Panc1 (cell line): ENCODE data around the gene GPATCH2L. TPM values are rescaled to one million over a fixed set of nuclear protein-coding genes. Genes with fewer than 3 reads are reported as not detected.

Source experiments
- ATAC-seq: fragments of 200-7000 bp; cut with Tn5 transposase; 2 replicates; pipeline ENCODE4 v1.9.1; 2020; ENCODE audit warnings: mild to moderate bottlenecking, moderate library complexity
- BruUV-seq: library from RNA; stranded (reverse); fragments of 400-500 nt; replicated peaks from 2 replicates; lab custom pipeline; 2021; lab: Mats Ljungman, UMichigan
- CTCF ChIA-PET: fragments of 300-600 bp; sonication (Branson Sonifier 250); formaldehyde crosslinking; loops from one replicate; lab custom pipeline; 2022; ENCODE audit warnings: antibody characterized with exemption; lab: Charles Lee
- POLR2A ChIA-PET: fragments of 300-600 bp; sonication (Branson Sonifier 250); formaldehyde crosslinking; loops from one replicate; lab custom pipeline; 2022; ENCODE audit warnings: antibody characterized with exemption; lab: Charles Lee
- DNase-seq: peaks from one replicate; pipeline ENCODE4 v3.0.0-alpha.2; 2010; ENCODE audit warnings: low read depth, low spot score
- H3K27ac ChIP-seq: 2 replicates; pipeline ENCODE4 v1.5.1; 2011; ENCODE audit warnings: mild to moderate bottlenecking, low read length, inconsistent platforms
- H3K27me3 ChIP-seq: fragments of 200-500 bp; sonication (Bioruptor generic); 2 replicates; pipeline ENCODE4 v1.6.0; 2014; ENCODE audit warnings: low read length, inconsistent platforms; ENCODE audit not compliant: control insufficient read depth, insufficient read depth
- H3K36me3 ChIP-seq: fragments of 200-500 bp; sonication (Bioruptor generic); 2 replicates; pipeline ENCODE4 v1.5.1; 2014; ENCODE audit warnings: inconsistent platforms, mild to moderate bottlenecking, low read length, moderate library complexity; ENCODE audit not compliant: control insufficient read depth, insufficient read depth
- H3K4me1 ChIP-seq: 2 replicates; pipeline ENCODE4 v1.5.1; 2011; ENCODE audit warnings: inconsistent platforms, mild to moderate bottlenecking, low read length, moderate library complexity; ENCODE audit not compliant: control insufficient read depth, insufficient read depth
- H3K4me3 ChIP-seq, 2 experiments: 2 replicates each; pipeline ENCODE4 v1.5.1; 2011 to 2012; ENCODE audit warnings: low read depth in 2 of 2, low read length in 2 of 2, mild to moderate bottlenecking in 2 of 2, inconsistent platforms in 1 of 2, moderate library complexity in 1 of 2
- H3K9me3 ChIP-seq: fragments of 200-500 bp; sonication (Bioruptor generic); 2 replicates; pipeline ENCODE4 v1.5.1; 2014; ENCODE audit warnings: low read depth, mild to moderate bottlenecking, inconsistent platforms, low read length, moderate library complexity; ENCODE audit not compliant: control insufficient read depth, insufficient read depth
- POLR2AphosphoS5 ChIP-seq: IDR thresholded peaks from 2 replicates; pipeline ENCODE4 v1.6.1; 2012; ENCODE audit warnings: mild to moderate bottlenecking, low read depth, low read length, moderate library complexity
- SIN3A ChIP-seq: IDR thresholded peaks from 2 replicates; pipeline ENCODE4 v1.6.1; 2012; ENCODE audit warnings: low read depth, mild to moderate bottlenecking, low read length, moderate library complexity, borderline replicate concordance; ENCODE audit not compliant: insufficient read depth
- TCF7L2 ChIP-seq: IDR thresholded peaks from 2 replicates; pipeline ENCODE4 v1.6.1; 2011; ENCODE audit warnings: mild to moderate bottlenecking, low read depth, low read length, inconsistent platforms
- in situ Hi-C: cut with HindIII; loops from 2 replicates; pipeline ENCODE4 v1.10.0; 2016; ENCODE audit warnings: low sequenced_read_pairs, low pct_unique_long_range_greater_than_20kb
- intact Hi-C: fragments of 100-400 bp; cut with micrococcal nuclease; formaldehyde crosslinking; loops from one replicate; pipeline ENCODE4 v1.10.0; 2022; ENCODE audit not compliant: unreplicated experiment
- total RNA-seq: library from RNA; stranded (reverse); gene quantifications from one replicate; pipeline ENCODE4 v1.2.1, GENCODE V29; 2021; ENCODE audit not compliant: unreplicated experiment
- TF ChIP-seq, protein P1 (sequence below): fragments of 450-650 bp; IDR thresholded peaks from 2 replicates; pipeline ENCODE4 v1.5.1; 2017; ENCODE audit warnings: mild to moderate bottlenecking
- TF ChIP-seq, protein P2 (sequence below), 2 experiments: IDR thresholded peaks; 2 replicates each; pipeline ENCODE4 v1.6.1; 2011 to 2012; ENCODE audit warnings: low read depth in 2 of 2, control low read depth in 1 of 2, low read length in 1 of 2, mild to moderate bottlenecking in 1 of 2, moderate library complexity in 1 of 2; ENCODE audit not compliant: insufficient read depth in 1 of 2

Gene GPATCH2L
- total RNA-seq, 1 experiment from 2014 or later = 35.0 TPM

DNA sequence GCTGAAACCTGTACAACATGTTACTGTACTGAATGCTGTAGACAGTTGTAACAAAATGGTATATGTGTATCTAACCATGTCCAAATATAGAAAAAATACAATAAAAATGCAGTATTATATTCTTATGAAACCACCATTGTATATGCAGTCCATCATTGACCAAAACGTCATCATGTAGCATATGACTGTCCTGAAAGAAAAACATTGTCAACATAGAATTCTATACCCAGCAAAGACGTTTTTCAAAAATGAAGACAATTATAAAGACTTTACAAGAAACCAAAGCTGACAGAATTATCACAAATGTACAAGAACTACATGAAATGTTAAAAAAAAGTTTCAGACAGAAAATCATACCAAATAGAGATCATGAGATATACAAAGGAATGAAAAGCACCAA lies 8.1 kb upstream of the GPATCH2L start:
- BruUV-seq = no TSS peak
- Histone ChIP-seq H3K4me1 (no peaks in the 10 kb centered on the region; the same call in 1 of the 2 replicates), H3K9me3 (no peaks in the 10 kb centered on the region; the same call in 1 of the 2 replicates), H3K36me3 (no peaks in the 10 kb centered on the region), H3K27me3 (peaks cover 8% of the 10 kb centered on the region), H3K27ac (no peak overlapping the region), H3K4me3 (no peak overlapping the region)
- intact Hi-C loops (no loop called here), in situ Hi-C loops (no loop called here)
- CTCF ChIA-PET = no interaction called here
- TF ChIP-seq, protein P1, sequence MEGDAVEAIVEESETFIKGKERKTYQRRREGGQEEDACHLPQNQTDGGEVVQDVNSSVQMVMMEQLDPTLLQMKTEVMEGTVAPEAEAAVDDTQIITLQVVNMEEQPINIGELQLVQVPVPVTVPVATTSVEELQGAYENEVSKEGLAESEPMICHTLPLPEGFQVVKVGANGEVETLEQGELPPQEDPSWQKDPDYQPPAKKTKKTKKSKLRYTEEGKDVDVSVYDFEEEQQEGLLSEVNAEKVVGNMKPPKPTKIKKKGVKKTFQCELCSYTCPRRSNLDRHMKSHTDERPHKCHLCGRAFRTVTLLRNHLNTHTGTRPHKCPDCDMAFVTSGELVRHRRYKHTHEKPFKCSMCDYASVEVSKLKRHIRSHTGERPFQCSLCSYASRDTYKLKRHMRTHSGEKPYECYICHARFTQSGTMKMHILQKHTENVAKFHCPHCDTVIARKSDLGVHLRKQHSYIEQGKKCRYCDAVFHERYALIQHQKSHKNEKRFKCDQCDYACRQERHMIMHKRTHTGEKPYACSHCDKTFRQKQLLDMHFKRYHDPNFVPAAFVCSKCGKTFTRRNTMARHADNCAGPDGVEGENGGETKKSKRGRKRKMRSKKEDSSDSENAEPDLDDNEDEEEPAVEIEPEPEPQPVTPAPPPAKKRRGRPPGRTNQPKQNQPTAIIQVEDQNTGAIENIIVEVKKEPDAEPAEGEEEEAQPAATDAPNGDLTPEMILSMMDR = no peak
- TF ChIP-seq SIN3A = no peak
- TF ChIP-seq, protein P2, sequence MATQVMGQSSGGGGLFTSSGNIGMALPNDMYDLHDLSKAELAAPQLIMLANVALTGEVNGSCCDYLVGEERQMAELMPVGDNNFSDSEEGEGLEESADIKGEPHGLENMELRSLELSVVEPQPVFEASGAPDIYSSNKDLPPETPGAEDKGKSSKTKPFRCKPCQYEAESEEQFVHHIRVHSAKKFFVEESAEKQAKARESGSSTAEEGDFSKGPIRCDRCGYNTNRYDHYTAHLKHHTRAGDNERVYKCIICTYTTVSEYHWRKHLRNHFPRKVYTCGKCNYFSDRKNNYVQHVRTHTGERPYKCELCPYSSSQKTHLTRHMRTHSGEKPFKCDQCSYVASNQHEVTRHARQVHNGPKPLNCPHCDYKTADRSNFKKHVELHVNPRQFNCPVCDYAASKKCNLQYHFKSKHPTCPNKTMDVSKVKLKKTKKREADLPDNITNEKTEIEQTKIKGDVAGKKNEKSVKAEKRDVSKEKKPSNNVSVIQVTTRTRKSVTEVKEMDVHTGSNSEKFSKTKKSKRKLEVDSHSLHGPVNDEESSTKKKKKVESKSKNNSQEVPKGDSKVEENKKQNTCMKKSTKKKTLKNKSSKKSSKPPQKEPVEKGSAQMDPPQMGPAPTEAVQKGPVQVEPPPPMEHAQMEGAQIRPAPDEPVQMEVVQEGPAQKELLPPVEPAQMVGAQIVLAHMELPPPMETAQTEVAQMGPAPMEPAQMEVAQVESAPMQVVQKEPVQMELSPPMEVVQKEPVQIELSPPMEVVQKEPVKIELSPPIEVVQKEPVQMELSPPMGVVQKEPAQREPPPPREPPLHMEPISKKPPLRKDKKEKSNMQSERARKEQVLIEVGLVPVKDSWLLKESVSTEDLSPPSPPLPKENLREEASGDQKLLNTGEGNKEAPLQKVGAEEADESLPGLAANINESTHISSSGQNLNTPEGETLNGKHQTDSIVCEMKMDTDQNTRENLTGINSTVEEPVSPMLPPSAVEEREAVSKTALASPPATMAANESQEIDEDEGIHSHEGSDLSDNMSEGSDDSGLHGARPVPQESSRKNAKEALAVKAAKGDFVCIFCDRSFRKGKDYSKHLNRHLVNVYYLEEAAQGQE (IDR thresholded peaks at IDR 0.05; ENCODE audit: insufficient read depth in 1 of 2, low read depth in 2 of 2, low read length in 1 of 2) = no peak
- DNase-seq (no peak), ATAC-seq (no peak)
- POLR2A ChIA-PET = no interaction called here

DNA sequence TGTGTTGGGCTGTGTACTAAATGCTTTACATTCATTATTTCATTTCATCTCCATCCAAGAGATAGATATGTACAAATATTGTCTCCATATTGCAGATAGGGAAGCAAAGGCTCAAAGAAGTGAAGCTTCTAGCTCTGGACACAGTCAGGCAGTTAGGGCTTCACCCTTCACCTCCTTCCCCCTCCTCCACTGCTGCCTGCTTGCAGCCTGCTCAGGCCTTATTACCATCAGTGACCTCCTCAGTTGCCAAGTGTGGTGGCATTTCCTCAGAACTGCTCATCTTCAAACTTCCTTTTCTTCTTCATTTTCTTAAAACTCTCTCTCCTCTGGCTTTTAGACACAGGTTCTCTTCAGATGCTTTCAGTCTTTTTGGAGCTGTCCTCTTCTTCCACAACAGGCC lies 4.7 kb upstream of the GPATCH2L start:
- intact Hi-C loops (no loop called here), in situ Hi-C loops (no loop called here)
- ATAC-seq (no peak), DNase-seq (no peak)
- H3K27ac ChIP-seq = no peak overlapping the region
- TF ChIP-seq, protein P2 (IDR thresholded peaks at IDR 0.05; ENCODE audit: insufficient read depth in 1 of 2, low read depth in 2 of 2, low read length in 1 of 2) = no peak
- no peak for TF ChIP-seq TCF7L2
- TF ChIP-seq POLR2AphosphoS5 = no peak
- no peak for TF ChIP-seq SIN3A
- TF ChIP-seq, protein P1 = no peak
- no TSS peak for BruUV-seq
- no peaks in the 10 kb centered on the region; the same call in 1 of the 2 replicates for H3K4me1 ChIP-seq
- H3K4me3 ChIP-seq = no peak overlapping the region
- ChIA-PET POLR2A (no interaction called here), CTCF (no interaction called here)
- no peaks in the 10 kb centered on the region; the same call in 1 of the 2 replicates for H3K9me3 ChIP-seq
- H3K36me3 ChIP-seq = no peaks in the 10 kb centered on the region
- 0 out of 2 replicates have a peak, but pooled peaks cover 2% of the 10 kb centered on the region for H3K27me3 ChIP-seq
